T47D (cell line): ENCODE data around the gene NPR2.

Source experiments
- DNase-seq, 2 experiments: peaks; one replicate each; pipeline versions ENCODE4 v3.0.0 to v3.0.0-alpha.2; 2011 to 2012; ENCODE audit warnings: low read depth in 1 of 2, low spot score in 1 of 2
- JUND ChIP-seq: IDR thresholded peaks from 2 replicates; pipeline ENCODE4 v1.6.1; 2012; ENCODE audit warnings: low read depth
- in situ Hi-C: cut with HindIII; loops from 2 replicates; pipeline ENCODE4 v1.10.0; 2016; ENCODE audit warnings: low sequenced_read_pairs, low pct_unique_long_range_greater_than_20kb

The NPR2 gene

GRCh38 chr9:35814106-35814840 lies 22.9 kb downstream of the NPR2 start:
- in situ Hi-C loops: no loop called here
- peak in 1 of 2 experiments; percentile 58 for DNase-seq
- no peak for TF ChIP-seq JUND

- peak; percentile 88 to 98 for DNase-seq
- no peak for TF ChIP-seq JUND
- in situ Hi-C loops: no loop called here
Observed at GRCh38 chr9:35814841-35815543, 23.6 kb downstream of the NPR2 start, which contains the start of gene HINT2. HINT2 (minus strand) TSS chr9:35815042; CDS start chr9:35814979, 63 bp downstream.

- no peak for TF ChIP-seq JUND
- DNase-seq: peak in 1 of 2 experiments; percentile 6
- in situ Hi-C loops: no loop called here
Observed at GRCh38 chr9:35816708-35817107, 25.3 kb downstream of the NPR2 start.

- no peak for DNase-seq
- no peak for TF ChIP-seq JUND
- in situ Hi-C loops: no loop called here
Observed at GRCh38 chr9:35818341-35818740, 26.9 kb downstream of the NPR2 start.

- TF ChIP-seq JUND: no peak
- in situ Hi-C loops: no loop called here
- no peak for DNase-seq
Observed at GRCh38 chr9:35820076-35820475, 28.7 kb downstream of the NPR2 start.

- no peak for TF ChIP-seq JUND
- in situ Hi-C loops: no loop called here
- DNase-seq: no peak
Observed at GRCh38 chr9:35822926-35823325, 31.5 kb downstream of the NPR2 start.

GRCh38 chr9:35826071-35826701 lies 34.8 kb downstream of the NPR2 start:
- DNase-seq: peak; percentile 16 to 72
- in situ Hi-C loops: no loop called here
- no peak for TF ChIP-seq JUND

- no peak for DNase-seq
- in situ Hi-C loops: no loop called here
- TF ChIP-seq JUND: no peak
Observed at GRCh38 chr9:35827486-35827885, 36.1 kb downstream of the NPR2 start.

- TF ChIP-seq JUND: no peak
- in situ Hi-C loops: no loop called here
- no peak for DNase-seq
Observed at GRCh38 chr9:35828716-35829083, 37.3 kb downstream of the NPR2 start, which contains the start of gene FAM221B. FAM221B (minus strand) TSS chr9:35828732; CDS start chr9:35826161, 2,571 bp downstream.

GRCh38 chr9:35829084-35829763 lies 37.8 kb downstream of the NPR2 start, which contains the start of gene TMEM8B:
TMEM8B (plus strand) TSS chr9:35829228; CDS start chr9:35829448, 220 bp downstream.
- in situ Hi-C loops: no loop called here
- TF ChIP-seq JUND: no peak
- peak; percentile 82 to 86 for DNase-seq

- no peak for DNase-seq
- in situ Hi-C loops: no loop called here
- no peak for TF ChIP-seq JUND
Observed at GRCh38 chr9:35829764-35830096, 38.3 kb downstream of the NPR2 start.

- in situ Hi-C loops: no loop called here
- DNase-seq: no peak
- no peak for TF ChIP-seq JUND
Observed at GRCh38 chr9:35831040-35831439, 39.6 kb downstream of the NPR2 start.

- DNase-seq: peak; percentile 56 to 87
- no peak for TF ChIP-seq JUND
- in situ Hi-C loops: no loop called here
Observed at GRCh38 chr9:35832814-35833213, 41.4 kb downstream of the NPR2 start.
